HEK293T (cell line): Measurements from ENCODE around the gene DNAJC7.

Experiments used
- BHLHE40 ChIP-seq: fragments of 450-650 bp; IDR thresholded peaks from 2 replicates; pipeline ENCODE4 v1.6.1; 2016; ENCODE audit warnings: mild to moderate bottlenecking, moderate library complexity, borderline replicate concordance
- ELF4 ChIP-seq: fragments of 450-650 bp; IDR thresholded peaks from 2 replicates; pipeline ENCODE4 v1.6.1; 2017; ENCODE audit warnings: antibody characterized with exemption
- FOXK2 ChIP-seq: fragments of 450-650 bp; IDR thresholded peaks from 2 replicates; pipeline ENCODE4 v1.6.1; 2016; ENCODE audit warnings: mild to moderate bottlenecking
- FOXM1 ChIP-seq: fragments of 450-650 bp; IDR thresholded peaks from 2 replicates; pipeline ENCODE4 v1.6.1; 2017; ENCODE audit warnings: mild to moderate bottlenecking, borderline replicate concordance
- NFRKB ChIP-seq: fragments of 450-650 bp; IDR thresholded peaks from 2 replicates; pipeline ENCODE4 v1.6.1; 2016; ENCODE audit warnings: mild to moderate bottlenecking, moderate library complexity
- SP1 ChIP-seq: fragments of 450-650 bp; IDR thresholded peaks from 2 replicates; pipeline ENCODE4 v1.6.1; 2017
- SUZ12 ChIP-seq: fragments of 450-650 bp; IDR thresholded peaks from 2 replicates; pipeline ENCODE4 v1.6.1; 2016; ENCODE audit warnings: mild to moderate bottlenecking
- TARDBP ChIP-seq: fragments of 450-650 bp; IDR thresholded peaks from 2 replicates; pipeline ENCODE4 v1.6.1; 2016

GRCh38 chr17:41971721-41972523, 45.3 kb downstream of the DNAJC7 start:
- TF ChIP-seq SUZ12, result no peak
- no peak for TF ChIP-seq FOXK2
- no peak for TF ChIP-seq SP1
- TF ChIP-seq TARDBP, result no peak
- no peak for TF ChIP-seq FOXM1
- no peak for TF ChIP-seq NFRKB
- TF ChIP-seq BHLHE40, result no peak
- no peak for TF ChIP-seq ELF4
